Neural cell (in vitro differentiated cells): Measurements from ENCODE around the gene MEN1. TPM values are rescaled to one million over a fixed set of nuclear protein-coding genes. Genes with fewer than 3 reads are reported as not detected.

ENCODE experiments used
- H2AFZ ChIP-seq: fragments of 200-600, 300-800 bp; sonication (generic), shearing (Covaris generic); 2 replicates; pipeline ENCODE4 v1.6.0; 2014; ENCODE audit warnings: low read depth, mild to moderate bottlenecking, antibody characterized with exemption, low read length, moderate library complexity
- H3F3A ChIP-seq: fragments of 200-600 bp; shearing (Covaris generic); 2 replicates; pipeline ENCODE4 v1.6.1; 2016; ENCODE audit warnings: mild to moderate bottlenecking, moderate library complexity, mixed read lengths, antibody characterized with exemption, low read length; ENCODE audit not compliant: insufficient read depth, poor library complexity, severe bottlenecking
- H3K27ac ChIP-seq: fragments of 200-600, 300-800 bp; sonication (generic), shearing (Covaris generic); 2 replicates; pipeline ENCODE4 v1.5.1; 2014; ENCODE audit warnings: mild to moderate bottlenecking, low read length, moderate library complexity
- H3K27me3 ChIP-seq: fragments of 300-800, 200-600 bp; sonication (generic), shearing (Covaris generic); 2 replicates; pipeline ENCODE4 v1.6.0; 2014; ENCODE audit warnings: mild to moderate bottlenecking, low read depth, low read length, moderate library complexity; ENCODE audit not compliant: insufficient read depth
- H3K36me3 ChIP-seq: fragments of 300-800, 200-600 bp; sonication (generic), shearing (Covaris generic); 2 replicates; pipeline ENCODE4 v1.5.1; 2014; ENCODE audit warnings: mild to moderate bottlenecking, antibody characterized with exemption, low read length, moderate library complexity; ENCODE audit not compliant: insufficient read depth
- H3K4me2 ChIP-seq: fragments of 300-800, 200-600 bp; sonication (generic), shearing (Covaris generic); 2 replicates; pipeline ENCODE4 v1.6.0; 2014; ENCODE audit warnings: mild to moderate bottlenecking, low read length
- H3K4me3 ChIP-seq: fragments of 300-800, 200-600 bp; sonication (generic), shearing (Covaris generic); 2 replicates; pipeline ENCODE4 v1.5.1; 2014; ENCODE audit warnings: mild to moderate bottlenecking, low read length, moderate library complexity
- H3K79me2 ChIP-seq: fragments of 200-600 bp; shearing (Covaris generic); replicated peaks from 2 replicates; pipeline ENCODE4 v1.6.0; 2014; ENCODE audit warnings: mild to moderate bottlenecking, low read length, moderate library complexity; ENCODE audit not compliant: insufficient read depth
- H3K9ac ChIP-seq: fragments of 300-800, 200-600 bp; sonication (generic), shearing (Covaris generic); 2 replicates; pipeline ENCODE4 v1.6.1; 2016; ENCODE audit warnings: mild to moderate bottlenecking, low read length, mixed read lengths
- H3K9me2 ChIP-seq: fragments of 200-600 bp; shearing (Covaris generic); 2 replicates; pipeline ENCODE4 v1.6.1; 2016; ENCODE audit warnings: mild to moderate bottlenecking, low read length, mixed read lengths; ENCODE audit not compliant: insufficient read depth
- H3K9me3 ChIP-seq: fragments of 200-600, 300-800 bp; sonication (generic), shearing (Covaris generic); 2 replicates; pipeline ENCODE4 v1.6.1; 2016; ENCODE audit warnings: mild to moderate bottlenecking, mixed run types, low read length, moderate library complexity, mixed read lengths
- H4K20me1 ChIP-seq: fragments of 200-600 bp; shearing (Covaris generic); 2 replicates; pipeline ENCODE4 v1.6.1; 2016; ENCODE audit warnings: mild to moderate bottlenecking, mixed run types; ENCODE audit not compliant: insufficient read depth
- EP300 ChIP-seq: fragments of 450-650 bp; conservative IDR thresholded peaks from 2 replicates; pipeline ENCODE4 v1.6.1; 2014; ENCODE audit warnings: antibody characterized with exemption, mild to moderate bottlenecking, moderate library complexity; ENCODE audit not compliant: poor library complexity, severe bottlenecking
- EZH2 ChIP-seq: fragments of 200-600, 300-800 bp; shearing (Covaris generic), sonication (generic); IDR thresholded peaks from 2 replicates; pipeline ENCODE4 v1.6.1; 2014; ENCODE audit warnings: antibody characterized with exemption, low read length, borderline replicate concordance, mild to moderate bottlenecking; ENCODE audit not compliant: insufficient read depth, poor library complexity, severe bottlenecking
- MXI1 ChIP-seq: fragments of 450-650 bp; conservative IDR thresholded peaks from 2 replicates; pipeline ENCODE4 v1.6.1; 2014; ENCODE audit warnings: antibody characterized with exemption, mild to moderate bottlenecking; ENCODE audit not compliant: poor library complexity, severe bottlenecking
- POLR2AphosphoS5 ChIP-seq: IDR thresholded peaks from 2 replicates; pipeline ENCODE4 v1.6.1; 2012
- RAD21 ChIP-seq: fragments of 450-650 bp; conservative IDR thresholded peaks from 2 replicates; pipeline ENCODE4 v1.6.1; 2014; ENCODE audit warnings: antibody characterized with exemption, mild to moderate bottlenecking, moderate library complexity
- SMC3 ChIP-seq: fragments of 450-650 bp; conservative IDR thresholded peaks from 2 replicates; pipeline ENCODE4 v1.6.1; 2014; ENCODE audit warnings: antibody characterized with exemption, mild to moderate bottlenecking, moderate library complexity; ENCODE audit not compliant: poor library complexity
- TAF1 ChIP-seq: IDR thresholded peaks from 2 replicates; pipeline ENCODE4 v1.6.1; 2012; ENCODE audit warnings: low read depth
- polyA plus RNA-seq: library from polyadenylated mRNA; depleted of rRNA; stranded (reverse); fragments of >200 nt; gene quantifications from 2 replicates; pipeline ENCODE4 v1.2.3, GENCODE V29; 2014
- TF ChIP-seq, protein P1 (sequence below): fragments of 450-650 bp; IDR thresholded peaks from 2 replicates; pipeline ENCODE4 v1.5.1; 2014; ENCODE audit warnings: antibody characterized with exemption, mild to moderate bottlenecking, moderate library complexity; ENCODE audit not compliant: poor library complexity, severe bottlenecking
- TF ChIP-seq, protein P2 (sequence below): IDR thresholded peaks from 2 replicates; pipeline ENCODE4 v1.6.1; 2012; ENCODE audit warnings: borderline replicate concordance

MEN1 gene
- polyA plus RNA-seq, 1 donor from 2014 or later: 16.8 TPM

GRCh38 chr11:64762277-64762673 is 48.1 kb downstream of the MEN1 start:
- H3K27ac ChIP-seq: peak overlapping the region; percentile 68
- no peaks in the 10 kb centered on the region for H3K9me2 ChIP-seq

DNA sequence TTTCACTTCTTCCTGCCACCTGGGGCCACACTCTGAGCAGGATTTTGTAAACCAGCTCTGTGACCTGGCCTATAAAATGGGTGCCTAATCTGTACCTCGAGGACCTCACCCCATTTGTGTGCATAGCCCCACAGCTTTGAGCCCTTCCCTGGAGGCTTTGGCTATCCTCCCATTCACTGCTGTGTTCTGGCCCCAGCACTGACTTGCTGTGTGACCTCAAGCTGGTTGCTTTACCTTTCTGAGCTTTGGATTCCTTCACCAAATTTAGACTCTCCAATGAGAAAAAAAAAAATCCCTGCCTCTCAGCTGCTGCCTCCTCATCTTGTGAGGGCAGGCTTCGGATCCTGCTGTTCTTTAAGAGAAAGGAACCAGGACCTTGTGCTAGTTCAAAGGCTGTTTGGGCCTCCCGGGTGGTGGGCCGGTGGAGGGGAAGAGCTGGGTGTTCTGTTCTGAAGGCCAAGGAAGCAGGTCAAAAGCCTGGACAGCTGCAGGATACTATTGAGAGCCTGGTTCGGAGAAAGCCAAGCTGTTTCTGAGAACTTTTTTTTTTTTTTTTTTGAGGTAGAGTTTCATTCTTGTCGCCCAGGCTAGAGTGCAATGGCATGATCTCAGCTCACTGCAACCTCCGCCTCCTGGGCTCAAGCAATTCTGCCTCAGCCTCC is 49.5 kb downstream of the MEN1 start:
- Histone ChIP-seq H3K9ac (no peak overlapping the region), H3F3A (no peaks in the 10 kb centered on the region), H3K27ac (no peak overlapping the region), H3K4me2 (no peak overlapping the region), H3K9me2 (no peaks in the 10 kb centered on the region), H3K4me3 (no peak overlapping the region), H3K36me3 (no peaks in the 10 kb centered on the region), H3K79me2 (no peaks in the 10 kb centered on the region), H3K27me3 (no peaks in the 10 kb centered on the region), H2AFZ (no peak overlapping the region), H3K9me3 (no peaks in the 10 kb centered on the region), H4K20me1 (no peaks in the 10 kb centered on the region)
- TF ChIP-seq POLR2AphosphoS5: no peak
- TF ChIP-seq, protein P1, sequence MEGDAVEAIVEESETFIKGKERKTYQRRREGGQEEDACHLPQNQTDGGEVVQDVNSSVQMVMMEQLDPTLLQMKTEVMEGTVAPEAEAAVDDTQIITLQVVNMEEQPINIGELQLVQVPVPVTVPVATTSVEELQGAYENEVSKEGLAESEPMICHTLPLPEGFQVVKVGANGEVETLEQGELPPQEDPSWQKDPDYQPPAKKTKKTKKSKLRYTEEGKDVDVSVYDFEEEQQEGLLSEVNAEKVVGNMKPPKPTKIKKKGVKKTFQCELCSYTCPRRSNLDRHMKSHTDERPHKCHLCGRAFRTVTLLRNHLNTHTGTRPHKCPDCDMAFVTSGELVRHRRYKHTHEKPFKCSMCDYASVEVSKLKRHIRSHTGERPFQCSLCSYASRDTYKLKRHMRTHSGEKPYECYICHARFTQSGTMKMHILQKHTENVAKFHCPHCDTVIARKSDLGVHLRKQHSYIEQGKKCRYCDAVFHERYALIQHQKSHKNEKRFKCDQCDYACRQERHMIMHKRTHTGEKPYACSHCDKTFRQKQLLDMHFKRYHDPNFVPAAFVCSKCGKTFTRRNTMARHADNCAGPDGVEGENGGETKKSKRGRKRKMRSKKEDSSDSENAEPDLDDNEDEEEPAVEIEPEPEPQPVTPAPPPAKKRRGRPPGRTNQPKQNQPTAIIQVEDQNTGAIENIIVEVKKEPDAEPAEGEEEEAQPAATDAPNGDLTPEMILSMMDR: no peak
- TF ChIP-seq MXI1: no peak
- no peak for TF ChIP-seq SMC3
- TF ChIP-seq, protein P2, sequence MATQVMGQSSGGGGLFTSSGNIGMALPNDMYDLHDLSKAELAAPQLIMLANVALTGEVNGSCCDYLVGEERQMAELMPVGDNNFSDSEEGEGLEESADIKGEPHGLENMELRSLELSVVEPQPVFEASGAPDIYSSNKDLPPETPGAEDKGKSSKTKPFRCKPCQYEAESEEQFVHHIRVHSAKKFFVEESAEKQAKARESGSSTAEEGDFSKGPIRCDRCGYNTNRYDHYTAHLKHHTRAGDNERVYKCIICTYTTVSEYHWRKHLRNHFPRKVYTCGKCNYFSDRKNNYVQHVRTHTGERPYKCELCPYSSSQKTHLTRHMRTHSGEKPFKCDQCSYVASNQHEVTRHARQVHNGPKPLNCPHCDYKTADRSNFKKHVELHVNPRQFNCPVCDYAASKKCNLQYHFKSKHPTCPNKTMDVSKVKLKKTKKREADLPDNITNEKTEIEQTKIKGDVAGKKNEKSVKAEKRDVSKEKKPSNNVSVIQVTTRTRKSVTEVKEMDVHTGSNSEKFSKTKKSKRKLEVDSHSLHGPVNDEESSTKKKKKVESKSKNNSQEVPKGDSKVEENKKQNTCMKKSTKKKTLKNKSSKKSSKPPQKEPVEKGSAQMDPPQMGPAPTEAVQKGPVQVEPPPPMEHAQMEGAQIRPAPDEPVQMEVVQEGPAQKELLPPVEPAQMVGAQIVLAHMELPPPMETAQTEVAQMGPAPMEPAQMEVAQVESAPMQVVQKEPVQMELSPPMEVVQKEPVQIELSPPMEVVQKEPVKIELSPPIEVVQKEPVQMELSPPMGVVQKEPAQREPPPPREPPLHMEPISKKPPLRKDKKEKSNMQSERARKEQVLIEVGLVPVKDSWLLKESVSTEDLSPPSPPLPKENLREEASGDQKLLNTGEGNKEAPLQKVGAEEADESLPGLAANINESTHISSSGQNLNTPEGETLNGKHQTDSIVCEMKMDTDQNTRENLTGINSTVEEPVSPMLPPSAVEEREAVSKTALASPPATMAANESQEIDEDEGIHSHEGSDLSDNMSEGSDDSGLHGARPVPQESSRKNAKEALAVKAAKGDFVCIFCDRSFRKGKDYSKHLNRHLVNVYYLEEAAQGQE: no peak
- no peak for TF ChIP-seq EP300
- TF ChIP-seq TAF1: no peak
- no peak for TF ChIP-seq RAD21

More at GRCh38 chr11:64762277-64762673, 48.1 kb downstream of the MEN1 start:
- Histone ChIP-seq H3K79me2 (no peaks in the 10 kb centered on the region), H4K20me1 (peaks cover under 1% of the 10 kb centered on the region), H3K9ac (no peak overlapping the region), H3K9me3 (no peaks in the 10 kb centered on the region), H2AFZ (no peak overlapping the region), H3K4me3 (no peak overlapping the region), H3K4me2 (no peak overlapping the region), H3K36me3 (no peaks in the 10 kb centered on the region), H3F3A (no peaks in the 10 kb centered on the region), H3K27me3 (no peaks in the 10 kb centered on the region)
- TF ChIP-seq POLR2AphosphoS5 (peak; percentile 24), EP300 (no peak), MXI1 (no peak), EZH2 (no peak)
- TF ChIP-seq, protein P1: no peak
- TF ChIP-seq, protein P2: no peak
